AG04449 (cell line): Measurements from ENCODE around the gene ARHGEF38.
"Not testable (repeated sequence)": the region's sequence is repeated elsewhere in the genome, so short reads cannot be mapped to it uniquely, and the experiment has no call there.

Source experiments
- CTCF ChIA-PET: fragments of 350-600 bp; formaldehyde crosslinking; extraction: SDS; loops from one replicate; lab custom pipeline; 2021; ENCODE audit warnings: antibody characterized with exemption; lab: Yijun Ruan, JAX
- POLR2A ChIA-PET: fragments of 400-600, 350-600 bp; formaldehyde crosslinking; extraction: SDS; loops from one replicate; lab custom pipeline; 2020; ENCODE audit warnings: antibody characterized with exemption, inconsistent platforms; lab: Yijun Ruan, JAX
- DNase-seq: peaks from one replicate; pipeline ENCODE4 v3.0.0-alpha.2; 2010; ENCODE audit warnings: low read depth, low spot score
- H3K4me3 ChIP-seq: 2 replicates; pipeline ENCODE4 v1.5.1; 2011; ENCODE audit warnings: low read depth, mild to moderate bottlenecking, control low read depth, low read length
- CTCF ChIP-seq: IDR thresholded peaks from one replicate; pipeline ENCODE4 v1.5.1; 2011; ENCODE audit warnings: mild to moderate bottlenecking, moderate library complexity, low read length, control low read depth, inconsistent platforms; ENCODE audit not compliant: insufficient read depth; ENCODE audit errors: missing control alignments

Gene ARHGEF38

GRCh38 chr4:105712766-105713165 lies 160.3 kb downstream of the ARHGEF38 start:
- ChIA-PET POLR2A (no interaction called here), CTCF (interaction anchor here (1.3 to 2.1 kb wide), 2 partner anchors 192 to 239 kb away, joined by 3 to 7 read pairs; partner anchors contain the start of gene PPA2)
- DNase-seq = no peak
- no peak for TF ChIP-seq CTCF
- H3K4me3 ChIP-seq = no peak overlapping the region

GRCh38 chr4:105714071-105714521 lies 161.7 kb downstream of the ARHGEF38 start:
- ChIA-PET CTCF (interaction anchor here (1.2 to 2.1 kb wide), 3 partner anchors 18 to 240 kb away, joined by 4 to 8 read pairs (median 7); partner anchors contain the start of gene PPA2), POLR2A (no interaction called here)
- H3K4me3 ChIP-seq = no peak overlapping the region
- TF ChIP-seq CTCF = no peak
- no peak for DNase-seq

GRCh38 chr4:105714932-105715331 lies 162.5 kb downstream of the ARHGEF38 start:
- ChIA-PET CTCF (interaction anchor here (0.7 to 2.1 kb wide), 17 partner anchors 10 to 394 kb away, joined by 3 to 11 read pairs (median 3); partner anchors contain the start of gene PPA2), POLR2A (no interaction called here)
- no peak overlapping the region for H3K4me3 ChIP-seq
- DNase-seq = no peak
- no peak for TF ChIP-seq CTCF

GRCh38 chr4:105715692-105716278 lies 163.4 kb downstream of the ARHGEF38 start:
- POLR2A ChIA-PET = no interaction called here
- TF ChIP-seq CTCF = peak; percentile 25
- CTCF ChIA-PET = interaction anchor here (0.7 to 2.1 kb wide), 16 partner anchors 9 to 394 kb away, joined by 3 to 11 read pairs (median 3); partner anchors contain the start of gene PPA2
- DNase-seq = no peak
- H3K4me3 ChIP-seq = no peak overlapping the region

- no peak for TF ChIP-seq CTCF
- CTCF ChIA-PET = interaction anchor here (0.9 to 1.8 kb wide), 4 partner anchors 9 to 199 kb away, joined by 3 to 6 read pairs (median 3); no protein-coding TSS in a partner anchor
- POLR2A ChIA-PET = no interaction called here
- DNase-seq = no peak
- no peak overlapping the region for H3K4me3 ChIP-seq
These were observed 166.8 kb downstream of the ARHGEF38 start for GRCh38 chr4:105719204-105719603.

- H3K4me3 ChIP-seq = no peak overlapping the region
- DNase-seq = no peak
- ChIA-PET CTCF (interaction anchor here (1.5 kb wide), 1 partner anchor 10 kb away, joined by 4 read pairs; no protein-coding TSS in a partner anchor), POLR2A (no interaction called here)
- no peak for TF ChIP-seq CTCF
These were observed 173.2 kb downstream of the ARHGEF38 start for GRCh38 chr4:105725623-105726022.

GRCh38 chr4:105729895-105730294 lies 177.5 kb downstream of the ARHGEF38 start:
- DNase-seq, H3K4me3 ChIP-seq, POLR2A ChIA-PET: not testable (repeated sequence)
- CTCF ChIA-PET = interaction anchor here (1.1 kb wide), 1 partner anchor 14 kb away, joined by 3 read pairs; no protein-coding TSS in a partner anchor
